ENCODE results near the gene CLSTN2. TPM values are rescaled to one million over a fixed set of nuclear protein-coding genes. Genes with fewer than 3 reads are reported as not detected.
A peak's percentile ranks its signal among the peaks of the same experiment; 100 is the strongest.

The CLSTN2 gene
- polyA plus RNA-seq, 3 donors = not detected

GRCh38 chr3:140023616-140024530 lies 88.9 kb downstream of the CLSTN2 start:
- intact Hi-C loops (cut with micrococcal nuclease) = no loop called here
- Histone ChIP-seq H3K9me3 (replicated peaks in 1 of 2; ENCODE audit: control insufficient read depth in 1 of 2, insufficient read depth in 1 of 2, low read length in 2 of 2) (no peaks in the 10 kb centered on the region), H3K9ac (ENCODE audit: insufficient read depth, low read length, poor library complexity, severe bottlenecking) (no peak overlapping the region), H4K20me1 (ENCODE audit: insufficient read depth, low read length) (no peaks in the 10 kb centered on the region), H3K27me3 (ENCODE audit: control insufficient read depth in 2 of 2, insufficient read depth in 2 of 2, low read length in 2 of 2) (no peaks in the 10 kb centered on the region), H3K4me1 (ENCODE audit: control insufficient read depth in 1 of 2, insufficient read depth in 2 of 2, low read length in 2 of 2) (no peaks in the 10 kb centered on the region), H3K27ac (ENCODE audit: low read depth in 1 of 2, low read length in 2 of 2) (no peak overlapping the region), H3K79me2 (ENCODE audit: insufficient read depth, low read length) (no peaks in the 10 kb centered on the region), H3K4me3 (replicated peaks in 1 of 3; ENCODE audit: low read depth in 2 of 3, low read length in 3 of 3) (no peak overlapping the region), H3K4me2 (replicated peaks; ENCODE audit: extremely low read depth, low read length, poor library complexity, severe bottlenecking) (no peak overlapping the region), H3K36me3 (replicated peaks in 1 of 2; ENCODE audit: control insufficient read depth in 1 of 2, insufficient read depth in 2 of 2, low read length in 2 of 2) (no peaks in the 10 kb centered on the region), H2AFZ (ENCODE audit: insufficient read depth, low read depth, low read length, poor library complexity, severe bottlenecking) (no peak overlapping the region)
- H3K4me3 Mint-ChIP-seq = no peak overlapping the region
- no peaks in the 10 kb centered on the region for H3K27me3 Mint-ChIP-seq (ENCODE audit: low read depth in 3 of 3)
- no peak for TF ChIP-seq CTCF (IDR thresholded peaks at IDR 0.05)
- peaks cover 0 to 3% (median 2%) of the 10 kb centered on the region in 7 donors for H3K9me3 Mint-ChIP-seq
- H3K36me3 Mint-ChIP-seq = no peaks in the 10 kb centered on the region
- no peak overlapping the region for H3K27ac Mint-ChIP-seq
- no peak for DNase-seq
- H3K4me1 Mint-ChIP-seq = no peaks in the 10 kb centered on the region
- 90% methylated on average over 11 of the region's 12 CpGs for WGBS (ENCODE audit: insufficient coverage)

GRCh38 chr3:140031170-140031569 lies 96.2 kb downstream of the CLSTN2 start:
- Histone ChIP-seq H3K4me3 (replicated peaks in 1 of 3; ENCODE audit: low read depth in 2 of 3, low read length in 3 of 3) (no peak overlapping the region), H3K36me3 (replicated peaks in 1 of 2; ENCODE audit: control insufficient read depth in 1 of 2, insufficient read depth in 2 of 2, low read length in 2 of 2) (no peaks in the 10 kb centered on the region), H3K9me3 (replicated peaks in 1 of 2; ENCODE audit: control insufficient read depth in 1 of 2, insufficient read depth in 1 of 2, low read length in 2 of 2) (no peaks in the 10 kb centered on the region), H3K27ac (ENCODE audit: low read depth in 1 of 2, low read length in 2 of 2) (no peak overlapping the region), H4K20me1 (ENCODE audit: insufficient read depth, low read length) (no peaks in the 10 kb centered on the region), H2AFZ (ENCODE audit: insufficient read depth, low read depth, low read length, poor library complexity, severe bottlenecking) (no peak overlapping the region), H3K4me2 (replicated peaks; ENCODE audit: extremely low read depth, low read length, poor library complexity, severe bottlenecking) (no peak overlapping the region), H3K4me1 (ENCODE audit: control insufficient read depth in 1 of 2, insufficient read depth in 2 of 2, low read length in 2 of 2) (no peaks in the 10 kb centered on the region), H3K9ac (ENCODE audit: insufficient read depth, low read length, poor library complexity, severe bottlenecking) (no peak overlapping the region), H3K79me2 (ENCODE audit: insufficient read depth, low read length) (no peaks in the 10 kb centered on the region), H3K27me3 (ENCODE audit: control insufficient read depth in 2 of 2, insufficient read depth in 2 of 2, low read length in 2 of 2) (no peaks in the 10 kb centered on the region)
- no peaks in the 10 kb centered on the region for H3K36me3 Mint-ChIP-seq
- peaks cover 0 to 5% (median 1%) of the 10 kb centered on the region in 3 donors for H3K27me3 Mint-ChIP-seq (ENCODE audit: low read depth in 3 of 3)
- H3K9me3 Mint-ChIP-seq = peaks cover 0 to 3% (median 2%) of the 10 kb centered on the region in 7 donors
- TF ChIP-seq CTCF (IDR thresholded peaks at IDR 0.05) = no peak
- H3K4me1 Mint-ChIP-seq = no peaks in the 10 kb centered on the region
- intact Hi-C loops (cut with micrococcal nuclease) = no loop called here
- H3K4me3 Mint-ChIP-seq = no peak overlapping the region
- DNase-seq = no peak
- WGBS (ENCODE audit: insufficient coverage) = no CpG with 5 or more reads among the region's 4 CpGs
- peak overlapping the region in 1 of 7 donors; percentile 51 for H3K27ac Mint-ChIP-seq
